Smooth muscle cell (in vitro differentiated cells): ENCODE measurements around the gene ZNF524. TPM values are rescaled to one million over a fixed set of nuclear protein-coding genes. Genes with fewer than 3 reads are reported as not detected.

Source experiments
- DNase-seq: peaks from one replicate; lab custom pipeline; 2025; ENCODE audit not compliant: unreplicated experiment; lab: John Stamatoyannopoulos, UW
- H2AFZ ChIP-seq: fragments of 200-600 bp; sonication (generic); 2 replicates; pipeline ENCODE4 v1.6.0; 2016; ENCODE audit warnings: antibody characterized with exemption, low read depth, mild to moderate bottlenecking
- H3F3A ChIP-seq: fragments of 200-600 bp; sonication (generic); 2 replicates; pipeline ENCODE4 v1.6.0; 2017; ENCODE audit warnings: antibody characterized with exemption, low read depth
- H3K27ac ChIP-seq: fragments of 200-600 bp; sonication (generic); 2 replicates; pipeline ENCODE4 v1.5.1; 2016; ENCODE audit warnings: low read depth, mild to moderate bottlenecking
- H3K27me3 ChIP-seq: fragments of 200-600 bp; sonication (generic); 2 replicates; pipeline ENCODE4 v1.6.1; 2016; ENCODE audit warnings: low read depth, mild to moderate bottlenecking
- H3K36me3 ChIP-seq: fragments of 200-600 bp; sonication (generic); 2 replicates; pipeline ENCODE4 v1.5.1; 2016; ENCODE audit warnings: low read depth
- H3K4me1 ChIP-seq: fragments of 200-600 bp; sonication (generic); 2 replicates; pipeline ENCODE4 v1.5.1; 2016; ENCODE audit warnings: low read depth
- H3K4me2 ChIP-seq: fragments of 200-600 bp; sonication (generic); 2 replicates; pipeline ENCODE4 v1.6.0; 2016; ENCODE audit warnings: mild to moderate bottlenecking
- H3K4me3 ChIP-seq: fragments of 200-600 bp; sonication (generic); 2 replicates; pipeline ENCODE4 v1.5.1; 2016; ENCODE audit warnings: mild to moderate bottlenecking
- H3K79me2 ChIP-seq: fragments of 200-600 bp; sonication (generic); 2 replicates; pipeline ENCODE4 v1.6.0; 2016; ENCODE audit warnings: low read depth, mild to moderate bottlenecking
- H3K9ac ChIP-seq: fragments of 200-600 bp; sonication (generic); 2 replicates; pipeline ENCODE4 v1.6.0; 2016; ENCODE audit warnings: low read depth
- H3K9me3 ChIP-seq: fragments of 200-600 bp; sonication (generic); replicated peaks from 2 replicates; pipeline ENCODE4 v1.5.1; 2016; ENCODE audit warnings: low read depth
- H4K20me1 ChIP-seq: fragments of 200-600 bp; sonication (generic); 2 replicates; pipeline ENCODE4 v1.6.0; 2016; ENCODE audit warnings: low read depth
- CTCF ChIP-seq: fragments of 200-600 bp; sonication (generic); IDR thresholded peaks from 2 replicates; pipeline ENCODE4 v1.5.1; 2017; ENCODE audit warnings: borderline replicate concordance, mild to moderate bottlenecking, antibody characterized with exemption; ENCODE audit not compliant: insufficient read depth, poor library complexity, severe bottlenecking
- WGBS: methylation state at CpG from one replicate; pipeline ENCODE4 v1.1.7; 2016; ENCODE audit warnings: low lambda C conversion rate; 5-methylcytosine and 5-hydroxymethylcytosine counted together
- polyA plus RNA-seq: library from polyadenylated mRNA; unstranded; fragments of >200 nt; fragmentation: Nextera tagmentation; extraction: Ambion mirVana; gene quantifications from 2 replicates; pipeline ENCODE4 v1.2.1, GENCODE V29; 2016
- total RNA-seq: library from RNA; depleted of rRNA; stranded (reverse); fragments of >200 nt; gene quantifications from 2 replicates; pipeline ENCODE4 v1.2.3, GENCODE V29; 2014

Gene ZNF524
- total and polyA plus RNA-seq, 2 experiments from 2014 or later = 13.3 to 16.3 TPM

DNA sequence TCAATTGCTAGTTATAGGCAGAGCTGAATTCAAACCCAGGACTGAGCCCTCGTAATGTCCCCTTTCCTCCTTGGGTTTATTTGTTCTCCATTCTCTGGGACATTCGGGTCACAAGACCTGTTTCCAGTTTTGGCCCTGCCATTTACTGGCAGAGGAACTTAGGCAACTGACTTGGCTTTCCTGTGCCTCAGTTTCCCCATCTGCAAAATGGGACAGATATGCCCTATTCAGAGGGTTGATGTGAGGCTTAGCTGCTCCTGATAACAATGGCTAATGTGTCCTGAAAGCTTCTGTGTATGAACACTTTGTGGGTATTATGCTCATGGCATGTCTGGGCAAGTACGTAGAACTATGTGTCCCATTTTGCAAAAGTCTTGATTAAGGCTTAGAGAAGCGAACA, 996 bp downstream of the ZNF524 start:
- Histone ChIP-seq H3K79me2 (no peaks in the 10 kb centered on the region), H2AFZ (no peak overlapping the region), H3K4me2 (peak overlapping the region; percentile 78), H3K36me3 (no peaks in the 10 kb centered on the region), H3K4me1 (peaks cover 8% of the 10 kb centered on the region), H3K27ac (peak overlapping the region; percentile 96), H3K27me3 (no peaks in the 10 kb centered on the region), H4K20me1 (no peaks in the 10 kb centered on the region), H3K9ac (no peak overlapping the region), H3K9me3 (no peaks in the 10 kb centered on the region), H3F3A (peaks cover 16% of the 10 kb centered on the region), H3K4me3 (peak overlapping the region; percentile 94)
- WGBS = 82% methylated on average over 4 of the region's 4 CpGs
- no peak for DNase-seq
- no peak for TF ChIP-seq CTCF

- peaks cover 10% of the 10 kb centered on the region for H4K20me1 ChIP-seq
- H3K4me2 ChIP-seq = no peak overlapping the region
- no peaks in the 10 kb centered on the region for H3K27me3 ChIP-seq
- H3K27ac ChIP-seq = no peak overlapping the region
- H2AFZ ChIP-seq = no peak overlapping the region
- 97% methylated on average over 60 of the region's 60 CpGs for WGBS
- peaks cover 11% of the 10 kb centered on the region for H3K79me2 ChIP-seq
- no peak for TF ChIP-seq CTCF
- H3K9ac ChIP-seq = no peak overlapping the region
- peaks cover 16% of the 10 kb centered on the region for H3K4me1 ChIP-seq
- no peaks in the 10 kb centered on the region for H3K36me3 ChIP-seq
- no peak for DNase-seq
- H3K9me3 ChIP-seq = no peaks in the 10 kb centered on the region
- no peak overlapping the region for H3K4me3 ChIP-seq
- H3F3A ChIP-seq = peaks cover 16% of the 10 kb centered on the region
Measured at GRCh38 chr19:55602104-55603001, 2.3 kb downstream of the ZNF524 start.

DNA sequence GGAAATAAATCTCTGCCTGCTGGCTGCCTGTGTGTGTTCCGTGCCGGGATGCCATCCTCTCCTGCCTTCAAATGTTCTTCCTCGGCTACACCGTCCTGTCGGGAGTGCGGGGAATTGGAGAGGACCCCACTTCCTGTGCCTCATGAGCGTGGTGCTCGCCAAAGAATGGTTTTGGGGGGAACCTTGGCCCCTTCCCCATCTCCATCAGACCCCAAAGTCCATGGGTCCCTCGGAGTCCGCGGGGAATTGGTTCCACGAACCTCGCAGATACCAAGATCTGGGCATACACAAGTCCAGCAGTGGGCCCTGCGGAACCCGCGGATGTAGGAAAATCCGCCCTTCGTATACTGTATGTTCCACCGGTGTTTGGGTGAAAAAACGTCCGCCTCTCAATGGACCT, 3.0 kb downstream of the ZNF524 start:
- peaks cover 18% of the 10 kb centered on the region for H3K79me2 ChIP-seq
- H3K27ac ChIP-seq = no peak overlapping the region
- no peak for TF ChIP-seq CTCF
- peaks cover 17% of the 10 kb centered on the region for H4K20me1 ChIP-seq
- no peaks in the 10 kb centered on the region for H3K9me3 ChIP-seq
- no peak overlapping the region for H3K4me2 ChIP-seq
- H2AFZ ChIP-seq = no peak overlapping the region
- H3K36me3 ChIP-seq = no peaks in the 10 kb centered on the region
- DNase-seq = no peak
- H3F3A ChIP-seq = peaks cover 16% of the 10 kb centered on the region
- H3K4me1 ChIP-seq = peaks cover 16% of the 10 kb centered on the region
- no peak overlapping the region for H3K4me3 ChIP-seq
- no peak overlapping the region for H3K9ac ChIP-seq
- H3K27me3 ChIP-seq = no peaks in the 10 kb centered on the region
- 96% methylated on average over 21 of the region's 21 CpGs for WGBS
